ENCODE measurements around the gene RPN2.

Gene RPN2

GRCh38 chr20:37188787-37189186 is 9.7 kb downstream of the RPN2 start:
- DNase-seq, result no peak

GRCh38 chr20:37189416-37190016 is 10.4 kb downstream of the RPN2 start:
- DNase-seq, result no peak

- no peak for DNase-seq
These were observed 11.4 kb downstream of the RPN2 start for GRCh38 chr20:37190354-37191112.

GRCh38 chr20:37192137-37192854 is 13.2 kb downstream of the RPN2 start:
- no peak for DNase-seq

GRCh38 chr20:37193226-37193625 is 14.1 kb downstream of the RPN2 start:
- DNase-seq, result no peak

GRCh38 chr20:37193821-37194220 is 14.7 kb downstream of the RPN2 start:
- no peak for DNase-seq

- no peak for DNase-seq
These were observed 15.7 kb downstream of the RPN2 start for GRCh38 chr20:37194621-37195417.

GRCh38 chr20:37198932-37199660 is 20.0 kb downstream of the RPN2 start:
- DNase-seq, result no peak

GRCh38 chr20:37200376-37200775 is 21.2 kb downstream of the RPN2 start:
- DNase-seq, result no peak

GRCh38 chr20:37200926-37201826 is 22.0 kb downstream of the RPN2 start:
- no peak for DNase-seq

- no peak for DNase-seq
These were observed 22.7 kb downstream of the RPN2 start for GRCh38 chr20:37201827-37202162.

- DNase-seq, result no peak
These were observed 23.3 kb downstream of the RPN2 start for GRCh38 chr20:37202267-37202943.

- DNase-seq, result no peak
These were observed 24.9 kb downstream of the RPN2 start for GRCh38 chr20:37204056-37204455.

- DNase-seq, result no peak
These were observed 26.0 kb downstream of the RPN2 start for GRCh38 chr20:37205130-37205529.

- DNase-seq, result no peak
These were observed 26.7 kb downstream of the RPN2 start for GRCh38 chr20:37205794-37206193.

- no peak for DNase-seq
These were observed 28.0 kb downstream of the RPN2 start for GRCh38 chr20:37207171-37207570.

- DNase-seq, result no peak
These were observed 30.1 kb downstream of the RPN2 start for GRCh38 chr20:37209193-37209592.

GRCh38 chr20:37209661-37210314 is 30.7 kb downstream of the RPN2 start:
- DNase-seq, result no peak

GRCh38 chr20:37218441-37218840 is 39.3 kb downstream of the RPN2 start:
- no peak for DNase-seq

GRCh38 chr20:37218976-37219375 is 39.8 kb downstream of the RPN2 start:
- no peak for DNase-seq

Measured in cortex of kidney (tissue), 1 donor.